ENCODE measurements around the gene PIGH.

Gene PIGH

GRCh38 chr14:67572608-67573007 lies 27.5 kb downstream of the PIGH start:
- H2AFZ ChIP-seq (ENCODE audit: low read depth) = no peak overlapping the region
- H3K9ac ChIP-seq = no peak overlapping the region
- no peaks in the 10 kb centered on the region for H3K4me1 ChIP-seq (ENCODE audit: low read depth, poor library complexity, severe bottlenecking)
- H3K27ac ChIP-seq = no peak overlapping the region
- H3K4me3 ChIP-seq (IDR thresholded peaks at IDR 0.05; ENCODE audit: insufficient read depth, low read depth, low read length) = no peak overlapping the region
- no peak overlapping the region for H3K4me2 ChIP-seq
- H4K20me1 ChIP-seq (ENCODE audit: insufficient read depth) = no peaks in the 10 kb centered on the region
- no peaks in the 10 kb centered on the region for H3K36me3 ChIP-seq (ENCODE audit: insufficient read depth)
- no peak for TF ChIP-seq CTCF (conservative IDR thresholded peaks at IDR 0.05; ENCODE audit: low read depth, low read length)
- H3K79me2 ChIP-seq (ENCODE audit: insufficient read depth, low read depth) = no peaks in the 10 kb centered on the region
- H3K27me3 ChIP-seq (ENCODE audit: insufficient read depth, low read depth) = no peaks in the 10 kb centered on the region

GRCh38 chr14:67571991-67572323 lies 28.1 kb downstream of the PIGH start:
- no peak for TF ChIP-seq CTCF (conservative IDR thresholded peaks at IDR 0.05; ENCODE audit: low read depth, low read length)
- Histone ChIP-seq H3K4me1 (ENCODE audit: low read depth, poor library complexity, severe bottlenecking) (no peaks in the 10 kb centered on the region), H3K36me3 (ENCODE audit: insufficient read depth) (no peaks in the 10 kb centered on the region), H3K27ac (no peak overlapping the region), H3K9ac (no peak overlapping the region), H3K27me3 (ENCODE audit: insufficient read depth, low read depth) (no peaks in the 10 kb centered on the region), H3K79me2 (ENCODE audit: insufficient read depth, low read depth) (no peaks in the 10 kb centered on the region), H2AFZ (ENCODE audit: low read depth) (no peak overlapping the region), H3K4me2 (no peak overlapping the region), H4K20me1 (ENCODE audit: insufficient read depth) (no peaks in the 10 kb centered on the region), H3K4me3 (IDR thresholded peaks at IDR 0.05; ENCODE audit: insufficient read depth, low read depth, low read length) (no peak overlapping the region)

GRCh38 chr14:67571275-67571990 lies 28.6 kb downstream of the PIGH start:
- Histone ChIP-seq H3K36me3 (ENCODE audit: insufficient read depth) (no peaks in the 10 kb centered on the region), H3K4me2 (no peak overlapping the region), H3K4me3 (IDR thresholded peaks at IDR 0.05; ENCODE audit: insufficient read depth, low read depth, low read length) (no peak overlapping the region), H4K20me1 (ENCODE audit: insufficient read depth) (no peaks in the 10 kb centered on the region), H3K4me1 (ENCODE audit: low read depth, poor library complexity, severe bottlenecking) (no peaks in the 10 kb centered on the region), H3K79me2 (ENCODE audit: insufficient read depth, low read depth) (no peaks in the 10 kb centered on the region), H3K27ac (no peak overlapping the region), H3K27me3 (ENCODE audit: insufficient read depth, low read depth) (no peaks in the 10 kb centered on the region), H2AFZ (ENCODE audit: low read depth) (no peak overlapping the region), H3K9ac (no peak overlapping the region)
- TF ChIP-seq CTCF (conservative IDR thresholded peaks at IDR 0.05; ENCODE audit: low read depth, low read length) = peak; percentile 88

- Histone ChIP-seq H3K4me1 (ENCODE audit: low read depth, poor library complexity, severe bottlenecking) (no peaks in the 10 kb centered on the region), H3K4me3 (IDR thresholded peaks at IDR 0.05; ENCODE audit: insufficient read depth, low read depth, low read length) (no peak overlapping the region), H3K27ac (no peak overlapping the region), H3K4me2 (no peak overlapping the region), H3K9ac (no peak overlapping the region), H3K36me3 (ENCODE audit: insufficient read depth) (no peaks in the 10 kb centered on the region), H3K79me2 (ENCODE audit: insufficient read depth, low read depth) (no peaks in the 10 kb centered on the region), H4K20me1 (ENCODE audit: insufficient read depth) (no peaks in the 10 kb centered on the region), H3K27me3 (ENCODE audit: insufficient read depth, low read depth) (no peaks in the 10 kb centered on the region), H2AFZ (ENCODE audit: low read depth) (no peak overlapping the region)
- no peak for TF ChIP-seq CTCF (conservative IDR thresholded peaks at IDR 0.05; ENCODE audit: low read depth, low read length)
These were observed 29.6 kb downstream of the PIGH start for GRCh38 chr14:67570453-67570852.

Measured in KMS-11 (cell line).